HFFc6 (cell line): ENCODE data around the gene HPS1. TPM values are rescaled to one million over a fixed set of nuclear protein-coding genes. Genes with fewer than 3 reads are reported as not detected.
A peak's percentile ranks its signal among the peaks of the same experiment; 100 is the strongest.

Experiments used
- DNase-seq: peaks from one replicate; pipeline ENCODE4 v3.0.0-alpha.2; 2018
- H3K27ac Mint-ChIP-seq: 2 replicates; pipeline ENCODE4 v1.8.0; 2020; ENCODE audit warnings: mild to moderate bottlenecking, mixed read lengths
- H3K27me3 Mint-ChIP-seq: 2 replicates; pipeline ENCODE4 v1.8.0; 2021; ENCODE audit warnings: mild to moderate bottlenecking, moderate library complexity, mixed read lengths; ENCODE audit not compliant: insufficient read depth
- H3K36me3 Mint-ChIP-seq: 2 replicates; pipeline ENCODE4 v1.8.0; 2021; ENCODE audit warnings: low read depth, mixed read lengths
- H3K4me1 Mint-ChIP-seq: 2 replicates; pipeline ENCODE4 v1.8.0; 2020; ENCODE audit warnings: low read depth, mixed read lengths
- H3K4me3 Mint-ChIP-seq: 2 replicates; pipeline ENCODE4 v1.8.0; 2020; ENCODE audit warnings: mild to moderate bottlenecking, moderate library complexity, mixed read lengths
- H3K9me3 Mint-ChIP-seq: 2 replicates; pipeline ENCODE4 v1.8.0; 2020; ENCODE audit warnings: mild to moderate bottlenecking, mixed read lengths
- total RNA-seq, 6 experiments: library from RNA; stranded (reverse); fragmentation: NEBNext Ultra II Directional; extraction: Animal tissue kit (Norgen Biotek cat#: 25700); gene quantifications; 2 replicates in 1 of 6; 3 replicates in 5 of 6; pipeline ENCODE4 v1.2.3, GENCODE V29; 2021
- TF ChIP-seq, protein P1 (sequence below): fragments of 200-600 bp; sonication (generic); IDR thresholded peaks from 2 replicates; pipeline ENCODE4 v1.5.0; 2021; ENCODE audit warnings: antibody characterized with exemption, mild to moderate bottlenecking

Gene HPS1
- total RNA-seq, 6 experiments from 2014 or later, result 49.1 to 55.9 (median 52.8) TPM

GRCh38 chr10:98404571-98405359, 42.0 kb downstream of the HPS1 start:
- TF ChIP-seq, protein P1, sequence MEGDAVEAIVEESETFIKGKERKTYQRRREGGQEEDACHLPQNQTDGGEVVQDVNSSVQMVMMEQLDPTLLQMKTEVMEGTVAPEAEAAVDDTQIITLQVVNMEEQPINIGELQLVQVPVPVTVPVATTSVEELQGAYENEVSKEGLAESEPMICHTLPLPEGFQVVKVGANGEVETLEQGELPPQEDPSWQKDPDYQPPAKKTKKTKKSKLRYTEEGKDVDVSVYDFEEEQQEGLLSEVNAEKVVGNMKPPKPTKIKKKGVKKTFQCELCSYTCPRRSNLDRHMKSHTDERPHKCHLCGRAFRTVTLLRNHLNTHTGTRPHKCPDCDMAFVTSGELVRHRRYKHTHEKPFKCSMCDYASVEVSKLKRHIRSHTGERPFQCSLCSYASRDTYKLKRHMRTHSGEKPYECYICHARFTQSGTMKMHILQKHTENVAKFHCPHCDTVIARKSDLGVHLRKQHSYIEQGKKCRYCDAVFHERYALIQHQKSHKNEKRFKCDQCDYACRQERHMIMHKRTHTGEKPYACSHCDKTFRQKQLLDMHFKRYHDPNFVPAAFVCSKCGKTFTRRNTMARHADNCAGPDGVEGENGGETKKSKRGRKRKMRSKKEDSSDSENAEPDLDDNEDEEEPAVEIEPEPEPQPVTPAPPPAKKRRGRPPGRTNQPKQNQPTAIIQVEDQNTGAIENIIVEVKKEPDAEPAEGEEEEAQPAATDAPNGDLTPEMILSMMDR, result no peak
- peak; percentile 64 for DNase-seq
- Mint-ChIP-seq H3K4me1 (peaks cover 31% of the 10 kb centered on the region), H3K27ac (peak overlapping the region; percentile 95), H3K36me3 (peaks cover 7% of the 10 kb centered on the region), H3K27me3 (peaks cover 3% of the 10 kb centered on the region), H3K9me3 (no peaks in the 10 kb centered on the region), H3K4me3 (peak overlapping the region; percentile 78)

DNA sequence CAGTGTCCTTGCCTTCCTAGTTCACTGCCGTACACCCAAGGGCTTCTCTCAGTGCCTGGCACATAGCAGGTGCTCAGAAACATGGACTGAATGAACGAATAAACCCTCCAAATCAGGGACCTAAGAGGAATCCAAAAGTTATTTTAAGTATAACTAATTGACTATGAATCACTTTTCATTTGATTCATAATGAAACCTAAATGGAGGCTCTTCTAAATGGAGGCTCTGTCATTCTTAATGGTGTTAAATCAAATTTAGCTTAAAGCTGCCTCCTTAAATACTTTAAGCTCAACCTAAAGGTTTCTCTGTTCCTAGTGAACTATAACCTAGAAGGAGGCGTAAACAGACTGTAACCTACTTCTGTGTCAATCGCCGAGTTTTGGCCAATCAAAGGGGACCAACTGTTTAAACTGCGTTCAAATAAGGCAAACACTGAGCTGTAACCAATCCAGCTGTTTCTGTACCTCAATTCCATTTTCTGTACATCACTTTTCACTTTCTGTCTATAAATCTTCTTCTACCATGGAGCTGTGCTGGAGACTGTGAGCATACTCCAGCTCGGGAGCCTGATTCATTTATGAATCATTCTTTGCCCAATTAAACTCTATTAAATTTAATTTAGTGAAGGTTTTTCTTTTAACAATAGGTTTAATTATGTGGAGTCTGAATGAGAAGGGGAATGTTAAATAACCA, 42.8 kb downstream of the HPS1 start:
- TF ChIP-seq, protein P1, result no peak
- Mint-ChIP-seq H3K4me3 (peak overlapping the region; percentile 78), H3K27ac (peak overlapping the region; percentile 95), H3K9me3 (no peaks in the 10 kb centered on the region), H3K4me1 (peaks cover 31% of the 10 kb centered on the region), H3K27me3 (peaks cover 3% of the 10 kb centered on the region), H3K36me3 (peaks cover 7% of the 10 kb centered on the region)
- DNase-seq, result peak; percentile 45

GRCh38 chr10:98402931-98403718, 43.6 kb downstream of the HPS1 start:
- peak overlapping the region; percentile 95 for H3K27ac Mint-ChIP-seq
- peaks cover 31% of the 10 kb centered on the region for H3K4me1 Mint-ChIP-seq
- TF ChIP-seq, protein P1, result no peak
- H3K4me3 Mint-ChIP-seq, result peak overlapping the region; percentile 78; the same call in 1 of the 2 replicates
- no peak for DNase-seq
- H3K27me3 Mint-ChIP-seq, result peaks cover 3% of the 10 kb centered on the region
- peaks cover 7% of the 10 kb centered on the region for H3K36me3 Mint-ChIP-seq
- no peaks in the 10 kb centered on the region for H3K9me3 Mint-ChIP-seq

DNA sequence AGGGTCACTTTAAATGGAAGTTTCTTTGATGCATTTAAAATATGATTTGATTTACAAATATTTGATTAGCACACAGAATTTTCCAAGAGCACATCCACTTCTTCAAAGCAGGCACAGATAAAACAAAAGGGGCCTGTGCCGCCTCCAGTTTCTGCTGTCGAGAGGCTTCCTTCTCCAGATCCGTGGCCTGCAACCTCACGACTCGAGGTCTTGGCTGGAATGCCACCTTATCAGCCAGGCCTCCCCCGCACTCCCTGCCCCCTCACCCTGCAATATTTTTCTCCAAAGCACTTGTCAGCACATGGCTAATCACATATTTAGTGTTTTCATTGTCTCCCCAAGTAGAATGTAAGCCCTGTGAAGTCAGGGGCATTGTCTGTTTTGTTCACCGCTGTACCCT, 44.3 kb downstream of the HPS1 start:
- H3K27ac Mint-ChIP-seq, result no peak overlapping the region; the same call in 1 of the 2 replicates
- peaks cover 1% of the 10 kb centered on the region; the same call in 1 of the 2 replicates for H3K27me3 Mint-ChIP-seq

GRCh38 chr10:98400482-98400881, 46.3 kb downstream of the HPS1 start:
- H3K27me3 Mint-ChIP-seq, result peaks cover 1% of the 10 kb centered on the region; the same call in 1 of the 2 replicates
- TF ChIP-seq, protein P1, result no peak
- peaks cover 7% of the 10 kb centered on the region for H3K36me3 Mint-ChIP-seq
- H3K4me1 Mint-ChIP-seq, result peaks cover 27% of the 10 kb centered on the region
- no peak for DNase-seq
- H3K4me3 Mint-ChIP-seq, result no peak overlapping the region
- no peak overlapping the region for H3K27ac Mint-ChIP-seq
- no peaks in the 10 kb centered on the region for H3K9me3 Mint-ChIP-seq

More for the DNA sequence above, 44.3 kb downstream of the HPS1 start:
- DNase-seq, result no peak
- H3K36me3 Mint-ChIP-seq, result peaks cover 7% of the 10 kb centered on the region
- no peak overlapping the region for H3K4me3 Mint-ChIP-seq
- H3K9me3 Mint-ChIP-seq, result no peaks in the 10 kb centered on the region
- TF ChIP-seq, protein P1, result no peak
- peaks cover 31% of the 10 kb centered on the region for H3K4me1 Mint-ChIP-seq
